Measurements from ENCODE around the gene CXADR. TPM values are rescaled to one million over a fixed set of nuclear protein-coding genes. Genes with fewer than 3 reads are reported as not detected.
A peak's percentile ranks its signal among the peaks of the same experiment; 100 is the strongest.
"Not testable (repeated sequence)": the region's sequence is repeated elsewhere in the genome, so short reads cannot be mapped to it uniquely, and the experiment has no call there.

The CXADR gene
- total RNA-seq, 1 donor from 2014 or later, result 0.16 TPM

DNA sequence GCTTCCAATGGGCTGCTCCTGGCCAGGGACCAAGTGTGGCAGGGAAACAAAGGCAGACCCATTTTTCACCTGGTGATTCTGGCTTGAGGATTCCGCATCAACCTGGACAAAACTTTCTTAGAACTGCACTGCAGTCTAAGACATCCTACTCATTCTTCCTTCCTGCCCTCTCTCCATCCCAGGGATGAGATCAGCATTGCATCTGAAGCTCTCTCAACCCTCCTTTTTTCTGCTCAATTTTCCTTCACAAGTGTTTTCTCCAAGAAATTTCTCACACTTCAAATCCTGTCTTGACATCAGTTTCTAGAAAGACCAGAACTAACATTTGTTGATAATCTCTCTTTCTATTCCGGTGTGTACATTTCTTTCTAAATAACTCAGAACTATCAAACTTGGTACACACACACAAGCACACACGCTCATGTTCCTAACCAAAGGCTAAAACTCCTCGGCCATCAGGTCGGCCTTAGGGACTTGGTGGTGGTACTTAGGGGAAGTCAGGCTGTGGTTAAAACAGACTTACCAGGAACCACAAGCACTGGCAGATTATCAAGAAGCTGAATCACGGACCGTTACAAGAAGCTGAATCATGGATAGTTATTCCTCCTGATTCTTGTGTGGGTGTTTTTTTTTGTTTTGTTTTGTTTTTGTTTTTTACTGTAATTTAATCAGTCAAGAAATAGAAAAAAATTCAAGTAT lies 21.0 kb upstream of the CXADR start:
- Mint-ChIP-seq H3K27ac (no peak overlapping the region), H3K9me3 (peaks cover 8% of the 10 kb centered on the region), H3K27me3 (peaks cover 13% of the 10 kb centered on the region), H3K4me3 (peak overlapping the region; percentile 2), H3K4me1 (peaks cover 18% of the 10 kb centered on the region), H3K36me3 (ENCODE audit: low read depth) (no peaks in the 10 kb centered on the region)
- DNase-seq, result no peak
- intact Hi-C loops (cut with micrococcal nuclease), result loop anchor here (5.0 kb wide), 1 partner anchor 120 kb away; the partner anchor contains the start of gene BTG3

DNA sequence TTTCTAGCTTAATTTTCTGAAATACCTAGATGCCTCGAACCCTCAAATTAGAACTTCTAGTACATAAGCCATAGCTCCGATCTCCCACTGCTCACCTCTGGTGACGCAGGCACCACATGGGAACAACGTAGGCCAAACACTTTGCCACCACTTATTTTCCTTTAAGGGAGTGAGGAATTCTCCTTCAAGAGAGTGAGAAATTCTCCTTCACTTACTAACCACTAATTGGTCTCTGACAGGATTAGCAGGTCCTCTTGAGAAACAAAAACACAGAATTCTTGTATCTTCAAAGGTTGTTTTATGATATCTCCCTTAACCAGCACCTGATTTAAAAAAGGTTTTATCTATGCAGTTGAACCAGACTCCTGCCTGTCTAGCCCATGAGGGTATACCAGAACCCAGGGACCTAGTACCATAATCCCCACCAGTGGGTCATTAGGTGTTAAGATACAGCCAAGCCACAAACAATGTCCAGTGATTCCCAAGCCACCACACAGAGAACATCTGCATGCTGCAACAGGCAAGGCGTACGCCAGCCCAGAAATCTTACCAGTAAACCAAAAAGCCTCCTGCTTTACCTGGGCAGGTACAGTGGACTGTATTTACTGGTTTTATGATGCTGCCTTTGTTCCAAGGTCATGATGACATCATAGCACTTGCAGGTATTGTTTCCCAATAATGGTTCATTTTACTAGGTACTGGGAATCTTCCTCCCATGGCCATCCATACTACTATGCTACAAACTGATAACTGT lies 20.3 kb upstream of the CXADR start:
- peaks cover 13% of the 10 kb centered on the region for H3K9me3 Mint-ChIP-seq
- no peaks in the 10 kb centered on the region for H3K36me3 Mint-ChIP-seq (ENCODE audit: low read depth)
- H3K27ac Mint-ChIP-seq, result no peak overlapping the region
- peaks cover 18% of the 10 kb centered on the region for H3K4me1 Mint-ChIP-seq
- DNase-seq, result no peak
- no peak overlapping the region for H3K4me3 Mint-ChIP-seq
- intact Hi-C loops (cut with micrococcal nuclease), result loop anchor here (5.0 kb wide), 1 partner anchor 120 kb away; the partner anchor contains the start of gene BTG3
- peaks cover 16% of the 10 kb centered on the region for H3K27me3 Mint-ChIP-seq

DNA sequence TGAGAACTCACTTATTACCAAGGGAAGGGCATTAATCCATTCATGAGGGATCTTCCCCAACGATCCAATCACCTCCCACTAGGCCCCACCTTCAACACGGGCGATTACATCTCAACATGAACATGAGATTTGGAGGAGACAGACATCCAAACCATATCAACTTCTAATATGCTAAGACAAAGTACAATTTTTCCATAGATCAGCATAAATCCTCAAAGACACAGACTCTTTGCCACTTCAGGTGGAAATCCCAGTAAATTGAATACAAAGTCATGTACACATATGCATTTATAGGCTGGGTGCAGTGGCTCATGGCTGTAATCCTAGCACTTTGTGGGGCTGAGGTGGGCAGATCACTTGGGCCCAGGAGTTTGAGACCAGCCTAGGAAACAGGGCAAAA lies 18.8 kb upstream of the CXADR start:
- H3K27me3 Mint-ChIP-seq, result peaks cover 16% of the 10 kb centered on the region
- intact Hi-C loops (cut with micrococcal nuclease), result loop anchor here (5.0 kb wide), 1 partner anchor 118 kb away; the partner anchor contains the start of gene BTG3
- no peak overlapping the region for H3K4me3 Mint-ChIP-seq
- H3K36me3 Mint-ChIP-seq (ENCODE audit: low read depth), result no peaks in the 10 kb centered on the region
- H3K4me1 Mint-ChIP-seq, result peaks cover 12% of the 10 kb centered on the region
- H3K9me3 Mint-ChIP-seq, result peaks cover 8% of the 10 kb centered on the region
- H3K27ac Mint-ChIP-seq, result no peak overlapping the region
- no peak for DNase-seq

DNA sequence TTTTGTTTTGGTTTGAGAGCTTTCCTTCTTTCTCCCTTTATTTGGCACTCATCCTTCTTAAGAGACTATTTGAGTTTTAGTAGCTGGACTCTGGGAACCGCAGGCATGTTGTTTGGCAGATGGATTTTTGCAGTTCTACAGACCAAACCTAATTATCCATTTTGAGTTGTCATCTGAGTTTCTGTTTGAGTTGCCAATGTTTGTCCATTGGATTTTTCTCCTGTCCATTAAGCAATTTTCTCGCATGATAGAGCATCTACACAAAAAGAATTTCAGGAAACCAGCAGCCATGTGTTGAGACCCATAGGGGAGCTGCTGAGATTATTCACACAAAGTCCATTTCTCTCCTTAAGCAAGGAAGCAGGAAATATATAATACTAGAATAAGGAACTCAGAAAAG lies 17.2 kb upstream of the CXADR start:
- Mint-ChIP-seq H3K27ac (no peak overlapping the region), H3K36me3 (ENCODE audit: low read depth) (no peaks in the 10 kb centered on the region), H3K27me3 (peaks cover 18% of the 10 kb centered on the region), H3K9me3 (peaks cover 8% of the 10 kb centered on the region), H3K4me1 (peaks cover 9% of the 10 kb centered on the region), H3K4me3 (no peak overlapping the region)
- intact Hi-C loops (cut with micrococcal nuclease), result no loop called here
- no peak for DNase-seq

DNA sequence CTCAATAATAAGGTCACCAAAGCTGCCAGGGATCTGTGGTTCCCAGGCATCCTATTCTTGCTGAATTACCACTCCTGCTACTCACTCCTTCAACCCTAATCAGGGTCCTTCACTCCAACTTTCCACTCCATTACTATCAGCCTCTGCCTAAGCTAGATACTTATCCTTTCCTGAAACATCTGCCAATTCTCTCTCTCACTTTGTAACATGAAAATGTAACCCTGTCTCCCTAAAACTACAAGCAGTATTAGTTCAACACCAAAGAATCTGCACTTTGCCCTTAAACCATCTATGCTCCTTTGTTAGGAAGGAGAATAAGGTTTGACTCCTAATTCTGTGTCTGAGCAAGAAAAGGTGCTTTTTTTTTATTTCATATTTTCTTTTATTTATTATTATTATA lies 15.5 kb upstream of the CXADR start:
- intact Hi-C loops (cut with micrococcal nuclease), result no loop called here
- no peaks in the 10 kb centered on the region for H3K36me3 Mint-ChIP-seq (ENCODE audit: low read depth)
- peaks cover 18% of the 10 kb centered on the region for H3K27me3 Mint-ChIP-seq
- no peak for DNase-seq
- H3K4me1 Mint-ChIP-seq, result peaks cover 6% of the 10 kb centered on the region
- H3K9me3 Mint-ChIP-seq, result peaks cover 8% of the 10 kb centered on the region
- no peak overlapping the region for H3K4me3 Mint-ChIP-seq
- H3K27ac Mint-ChIP-seq, result no peak overlapping the region

DNA sequence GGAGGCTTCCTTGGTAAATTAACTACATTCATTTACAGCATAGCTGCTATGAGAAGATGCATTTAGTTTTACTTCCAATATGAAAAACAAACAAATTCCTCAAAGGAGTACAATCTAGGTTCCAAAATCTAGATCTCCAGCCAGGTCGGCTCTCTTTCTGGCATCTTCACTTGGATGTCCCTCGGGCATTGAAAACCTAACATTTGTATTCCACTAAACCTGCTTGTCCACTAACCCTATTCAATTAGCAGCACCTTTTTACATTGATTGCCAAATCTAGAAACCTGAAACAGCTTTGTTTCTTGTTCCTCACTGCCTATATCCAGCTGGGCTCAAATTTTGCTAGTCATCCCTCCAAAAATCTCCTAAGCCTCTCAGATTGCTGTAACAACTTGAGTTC lies 14.3 kb upstream of the CXADR start:
- no peak for DNase-seq
- Mint-ChIP-seq H3K27me3 (peaks cover 18% of the 10 kb centered on the region), H3K36me3 (ENCODE audit: low read depth) (no peaks in the 10 kb centered on the region), H3K27ac (no peak overlapping the region), H3K9me3 (peaks cover 8% of the 10 kb centered on the region), H3K4me3 (no peak overlapping the region), H3K4me1 (peaks cover 2% of the 10 kb centered on the region)
- intact Hi-C loops (cut with micrococcal nuclease), result no loop called here

DNA sequence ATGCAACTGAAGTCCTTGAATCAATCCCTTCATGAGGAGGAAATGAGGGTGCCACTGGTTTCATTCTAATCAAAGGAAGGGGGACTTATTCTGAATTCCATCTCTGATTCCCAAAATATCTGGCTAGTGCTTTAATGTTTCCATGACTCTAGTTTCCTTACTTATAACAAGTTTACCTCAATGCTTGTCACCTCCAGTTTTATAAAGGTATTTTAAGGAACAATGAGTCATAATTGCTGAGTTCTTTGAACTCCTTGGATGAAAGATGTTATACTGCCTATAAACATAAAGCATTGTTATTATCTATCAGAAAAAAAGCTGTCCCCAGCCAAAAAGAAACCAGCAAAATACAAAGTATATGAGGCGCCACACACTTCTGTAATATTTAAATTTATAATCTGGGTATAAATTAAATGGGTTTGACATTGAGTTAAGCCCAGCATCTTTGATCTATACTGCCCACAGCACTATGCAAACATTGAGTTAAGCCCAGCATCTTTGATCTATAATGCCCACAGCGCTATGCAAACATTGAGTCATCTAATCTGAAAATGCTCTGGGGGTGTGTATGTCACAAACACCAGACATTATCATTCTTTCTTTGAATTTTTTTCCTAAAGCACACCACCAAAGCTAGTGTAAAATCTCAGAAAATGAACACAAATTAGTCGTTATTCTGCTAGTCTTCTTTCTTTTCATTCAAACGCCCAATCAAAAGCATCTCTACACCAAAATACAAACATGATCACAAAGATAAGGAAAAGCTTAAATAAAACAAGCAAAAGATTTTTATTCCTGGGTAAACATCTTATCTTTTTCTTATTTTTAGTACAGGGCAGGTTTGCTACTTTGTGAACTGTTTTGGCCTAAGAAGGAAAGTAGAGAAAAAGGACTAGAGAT lies 11.5 kb upstream of the CXADR start:
- intact Hi-C loops (cut with micrococcal nuclease), result no loop called here
- no peaks in the 10 kb centered on the region for H3K36me3 Mint-ChIP-seq (ENCODE audit: low read depth)

DNA sequence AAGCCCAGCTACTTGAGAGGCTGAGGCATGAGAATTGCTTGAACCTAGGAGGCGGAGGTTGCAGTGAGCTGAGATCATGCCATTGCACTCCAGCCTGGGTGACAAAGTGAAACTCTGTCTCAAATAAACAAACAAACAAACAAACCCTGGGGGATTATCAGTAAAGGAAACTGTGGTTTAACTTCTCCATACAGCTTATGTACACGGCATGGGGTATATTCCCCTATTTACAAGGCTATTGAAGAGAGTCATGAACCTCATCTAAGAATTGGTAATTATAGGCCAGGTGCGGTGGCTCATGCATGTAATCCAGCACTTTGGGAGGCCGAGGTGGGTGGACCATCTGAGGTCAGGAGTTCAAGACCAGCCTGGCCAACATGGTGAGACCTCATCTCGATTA lies 9.9 kb upstream of the CXADR start:
- intact Hi-C loops (cut with micrococcal nuclease); H3K4me3 Mint-ChIP-seq; H3K36me3 Mint-ChIP-seq (ENCODE audit: low read depth); DNase-seq; H3K9me3 Mint-ChIP-seq; H3K4me1 Mint-ChIP-seq; H3K27ac Mint-ChIP-seq; H3K27me3 Mint-ChIP-seq: not testable (repeated sequence)

More for the DNA sequence above, 11.5 kb upstream of the CXADR start:
- DNase-seq, result no peak
- peaks cover 8% of the 10 kb centered on the region for H3K9me3 Mint-ChIP-seq
- H3K4me3 Mint-ChIP-seq, result no peak overlapping the region
- peaks cover 2% of the 10 kb centered on the region for H3K4me1 Mint-ChIP-seq
- H3K27me3 Mint-ChIP-seq, result peaks cover 7% of the 10 kb centered on the region
- H3K27ac Mint-ChIP-seq, result no peak overlapping the region

DNA sequence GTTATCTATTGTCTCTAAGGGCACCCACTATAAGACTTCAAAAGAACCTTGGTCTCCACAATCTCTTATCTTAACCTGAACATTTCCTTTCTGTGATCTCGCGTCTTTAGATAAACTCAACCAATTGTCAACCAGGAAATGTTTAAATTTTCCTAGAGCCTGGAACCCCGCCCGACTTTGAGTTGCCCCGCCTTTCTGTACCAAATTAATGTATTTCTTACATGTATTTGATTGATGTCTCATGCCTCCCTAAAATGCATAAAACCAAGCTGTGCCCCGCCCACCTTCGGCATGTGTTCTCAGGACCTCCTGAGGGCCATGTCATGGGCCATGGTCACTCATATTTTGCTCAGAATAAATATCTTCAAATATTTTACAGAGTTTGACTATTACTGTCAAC lies 5.9 kb upstream of the CXADR start:
- intact Hi-C loops (cut with micrococcal nuclease), result no loop called here
- DNase-seq, result no peak
- no peaks in the 10 kb centered on the region for H3K36me3 Mint-ChIP-seq (ENCODE audit: low read depth)
- no peak overlapping the region for H3K4me3 Mint-ChIP-seq
- H3K4me1 Mint-ChIP-seq, result peaks cover 1% of the 10 kb centered on the region
- peaks cover 19% of the 10 kb centered on the region for H3K27me3 Mint-ChIP-seq
- peaks cover 3% of the 10 kb centered on the region for H3K9me3 Mint-ChIP-seq
- no peak overlapping the region for H3K27ac Mint-ChIP-seq

DNA sequence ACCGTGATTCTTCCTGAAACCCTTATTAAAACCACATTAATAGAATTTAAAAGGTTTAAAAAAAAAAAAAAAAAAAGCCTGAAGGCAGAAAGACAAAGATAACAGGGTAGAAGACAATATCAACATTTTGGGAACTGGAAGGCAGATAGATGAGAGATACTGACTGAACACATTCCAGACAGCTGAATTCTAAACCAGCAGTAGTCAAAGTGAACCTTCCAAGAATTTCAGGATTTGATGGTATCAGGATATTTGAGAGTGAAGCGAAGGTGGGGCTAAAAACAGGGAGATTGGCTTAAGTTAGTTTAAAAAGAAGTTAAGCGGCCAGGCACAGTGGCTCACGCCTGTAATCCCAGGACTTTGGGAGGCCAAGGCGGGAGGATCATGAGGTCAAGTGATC lies 5.3 kb upstream of the CXADR start:
- intact Hi-C loops (cut with micrococcal nuclease), result no loop called here
- no peak overlapping the region for H3K27ac Mint-ChIP-seq
- peaks cover 5% of the 10 kb centered on the region for H3K4me1 Mint-ChIP-seq
- H3K9me3 Mint-ChIP-seq, result peaks cover 3% of the 10 kb centered on the region
- no peaks in the 10 kb centered on the region for H3K36me3 Mint-ChIP-seq (ENCODE audit: low read depth)
- H3K4me3 Mint-ChIP-seq, result no peak overlapping the region
- H3K27me3 Mint-ChIP-seq, result peaks cover 23% of the 10 kb centered on the region
- no peak for DNase-seq

DNA sequence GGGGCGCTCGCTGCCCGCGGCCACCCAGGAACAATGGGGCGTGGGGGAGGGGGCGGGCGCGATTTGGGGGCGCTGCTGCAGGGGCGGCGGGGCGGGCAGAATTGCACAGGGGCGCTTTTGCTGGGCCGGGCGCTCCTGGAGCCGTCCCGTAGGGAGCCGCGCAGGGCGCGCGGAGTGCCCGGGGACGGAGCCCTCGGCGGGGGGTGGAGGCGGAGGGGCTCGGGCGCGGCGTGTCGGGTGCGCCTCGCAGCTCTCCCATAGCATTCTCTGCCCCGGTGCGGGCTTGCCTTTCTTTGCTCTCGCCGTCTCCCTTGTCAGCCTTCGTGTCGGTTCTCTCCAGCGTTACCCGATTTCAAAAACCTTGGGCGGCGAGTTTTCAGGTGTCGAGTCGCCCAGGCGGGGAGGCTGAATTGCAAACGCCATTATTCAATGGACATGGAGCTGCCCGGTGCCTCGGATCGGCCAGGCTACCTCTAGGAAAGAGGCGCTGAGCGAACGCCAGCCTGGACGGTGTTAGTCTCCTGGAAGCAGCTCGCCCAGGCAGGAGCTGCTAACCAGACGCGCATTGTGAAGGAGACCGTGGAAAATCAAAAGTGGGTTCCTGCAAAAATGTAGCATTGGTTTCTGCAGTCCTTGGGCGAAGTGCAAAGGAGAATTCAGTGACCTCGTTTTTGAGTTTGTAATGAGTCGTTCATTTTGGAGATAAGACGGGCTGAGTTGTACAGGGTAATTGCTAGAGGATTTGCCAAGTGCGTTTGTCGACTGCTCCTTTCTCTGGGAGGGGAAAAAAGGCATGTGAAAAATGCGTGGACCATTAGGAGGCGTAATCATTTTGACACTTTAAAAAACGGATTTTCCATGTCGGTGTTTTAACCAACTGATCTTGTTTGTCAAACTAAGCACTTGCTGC lies 626 bp downstream of the CXADR start:
- intact Hi-C loops (cut with micrococcal nuclease), result loop anchor here (2.0 to 10.0 kb wide), 5 partner anchors 25 to 271 kb away; no protein-coding TSS in a partner anchor
- peak overlapping the region; percentile 70 for H3K27ac Mint-ChIP-seq
- H3K36me3 Mint-ChIP-seq (ENCODE audit: low read depth), result no peaks in the 10 kb centered on the region
- peak; percentile 75 for DNase-seq
- no peaks in the 10 kb centered on the region for H3K9me3 Mint-ChIP-seq
- H3K4me1 Mint-ChIP-seq, result peaks cover 15% of the 10 kb centered on the region
- peaks cover 58% of the 10 kb centered on the region for H3K27me3 Mint-ChIP-seq
- peak overlapping the region; percentile 87 for H3K4me3 Mint-ChIP-seq

DNA sequence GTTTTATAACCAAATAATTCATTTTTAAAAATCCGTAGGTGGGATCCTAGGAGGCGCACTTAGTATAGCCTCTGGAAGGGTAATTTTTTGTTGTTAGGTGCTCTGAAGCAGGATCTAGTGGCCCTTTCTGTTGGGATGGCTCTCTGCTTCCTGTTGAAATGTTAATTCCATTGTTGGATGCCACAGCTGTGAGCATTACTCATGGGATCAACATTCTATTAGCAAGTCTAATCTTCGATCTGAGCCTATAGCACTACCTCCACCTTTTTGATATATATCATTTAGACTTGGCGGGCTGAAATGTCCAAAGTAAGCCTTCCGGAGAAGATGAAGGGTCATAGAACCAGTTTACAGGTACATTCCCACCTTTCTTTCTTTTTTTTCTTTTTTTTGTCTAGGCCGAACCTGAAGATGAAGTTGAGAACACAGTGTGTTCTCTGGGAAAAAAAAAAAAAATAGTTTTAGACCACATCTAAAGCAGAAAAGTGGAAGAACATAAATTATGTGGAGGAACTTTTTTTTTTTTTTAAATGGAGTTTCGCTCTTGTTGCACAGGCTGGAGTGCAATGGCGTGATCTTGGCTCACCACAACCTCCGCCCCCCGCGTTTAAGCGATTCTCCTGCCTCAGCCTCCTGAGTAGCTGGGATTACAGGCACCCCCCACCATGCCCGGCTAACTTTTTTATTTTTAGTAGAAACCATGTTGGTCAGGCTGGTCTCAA lies 1.4 kb downstream of the CXADR start:
- H3K4me3 Mint-ChIP-seq, result peak overlapping the region; percentile 87
- H3K9me3 Mint-ChIP-seq, result no peaks in the 10 kb centered on the region
- no peak overlapping the region for H3K27ac Mint-ChIP-seq
- no peaks in the 10 kb centered on the region for H3K36me3 Mint-ChIP-seq (ENCODE audit: low read depth)
- DNase-seq, result no peak
- H3K27me3 Mint-ChIP-seq, result peaks cover 58% of the 10 kb centered on the region
- intact Hi-C loops (cut with micrococcal nuclease), result loop anchor here (5.0 to 10.0 kb wide), 3 partner anchors 49 to 271 kb away; no protein-coding TSS in a partner anchor
- H3K4me1 Mint-ChIP-seq, result peaks cover 15% of the 10 kb centered on the region

Measured in activated CD4-positive, alpha-beta T cell treated with anti-CD3 and anti-CD28 coated beads, Interleukin-2, amount 10 ng/mL, durations not matched to agents 24 days and 14 days (primary cell).